Nephron progenitor cell (in vitro differentiated cells): ENCODE results near the gene CERK.

ENCODE experiments used
- DNase-seq: peaks from one replicate; pipeline ENCODE4 v3.0.0; 2021
- H3K27ac Mint-ChIP-seq: 2 replicates; pipeline ENCODE4 v1.8.0; 2021; ENCODE audit warnings: mild to moderate bottlenecking, moderate library complexity, mixed read lengths
- H3K27me3 Mint-ChIP-seq: 2 replicates; pipeline ENCODE4 v1.8.0; 2021; ENCODE audit warnings: mild to moderate bottlenecking, low read depth, mixed read lengths; ENCODE audit not compliant: poor library complexity
- H3K36me3 Mint-ChIP-seq: 2 replicates; pipeline ENCODE4 v1.8.0; 2021; ENCODE audit warnings: low read depth, mixed read lengths
- H3K4me1 Mint-ChIP-seq: 2 replicates; pipeline ENCODE4 v1.8.0; 2021; ENCODE audit warnings: mixed read lengths
- H3K4me3 Mint-ChIP-seq: 2 replicates; pipeline ENCODE4 v1.8.0; 2021; ENCODE audit warnings: mild to moderate bottlenecking, moderate library complexity, mixed read lengths
- H3K9me3 Mint-ChIP-seq: 2 replicates; pipeline ENCODE4 v1.8.0; 2021; ENCODE audit warnings: mild to moderate bottlenecking, moderate library complexity, mixed read lengths
- CTCF ChIP-seq: fragments of 200-600 bp; sonication (generic); IDR thresholded peaks from 2 replicates; pipeline ENCODE4 v1.5.0; 2021; ENCODE audit warnings: antibody characterized with exemption

Gene CERK

GRCh38 chr22:46664301-46664855 lies 73.7 kb downstream of the CERK start:
- H3K27ac Mint-ChIP-seq: no peak overlapping the region
- H3K4me1 Mint-ChIP-seq: peaks cover 33% of the 10 kb centered on the region
- H3K36me3 Mint-ChIP-seq: peaks cover 7% of the 10 kb centered on the region
- no peak for DNase-seq
- TF ChIP-seq CTCF: no peak
- no peaks in the 10 kb centered on the region for H3K9me3 Mint-ChIP-seq
- peaks cover 2% of the 10 kb centered on the region for H3K27me3 Mint-ChIP-seq
- H3K4me3 Mint-ChIP-seq: no peak overlapping the region

GRCh38 chr22:46663436-46664100 lies 74.5 kb downstream of the CERK start:
- H3K4me1 Mint-ChIP-seq: peaks cover 27% of the 10 kb centered on the region
- DNase-seq: no peak
- no peaks in the 10 kb centered on the region for H3K9me3 Mint-ChIP-seq
- no peak overlapping the region for H3K27ac Mint-ChIP-seq
- no peak overlapping the region for H3K4me3 Mint-ChIP-seq
- TF ChIP-seq CTCF: no peak
- peaks cover 2% of the 10 kb centered on the region for H3K27me3 Mint-ChIP-seq
- peaks cover 1% of the 10 kb centered on the region for H3K36me3 Mint-ChIP-seq

GRCh38 chr22:46663001-46663400 lies 75.1 kb downstream of the CERK start:
- no peaks in the 10 kb centered on the region for H3K36me3 Mint-ChIP-seq
- H3K4me3 Mint-ChIP-seq: no peak overlapping the region
- H3K27ac Mint-ChIP-seq: no peak overlapping the region
- DNase-seq: no peak
- H3K27me3 Mint-ChIP-seq: peaks cover 2% of the 10 kb centered on the region
- H3K4me1 Mint-ChIP-seq: peaks cover 24% of the 10 kb centered on the region
- no peak for TF ChIP-seq CTCF
- no peaks in the 10 kb centered on the region for H3K9me3 Mint-ChIP-seq

- Mint-ChIP-seq H3K27ac (no peak overlapping the region), H3K4me1 (peaks cover 24% of the 10 kb centered on the region), H3K4me3 (no peak overlapping the region)
Observed at GRCh38 chr22:46662226-46662625, 75.8 kb downstream of the CERK start.

GRCh38 chr22:46661221-46661851 lies 76.7 kb downstream of the CERK start:
- no peak for DNase-seq
- H3K4me1 Mint-ChIP-seq: peaks cover 29% of the 10 kb centered on the region
- H3K36me3 Mint-ChIP-seq: no peaks in the 10 kb centered on the region
- TF ChIP-seq CTCF: no peak
- H3K27ac Mint-ChIP-seq: no peak overlapping the region
- no peaks in the 10 kb centered on the region for H3K9me3 Mint-ChIP-seq
- H3K27me3 Mint-ChIP-seq: no peaks in the 10 kb centered on the region
- no peak overlapping the region for H3K4me3 Mint-ChIP-seq

More at GRCh38 chr22:46662226-46662625, 75.8 kb downstream of the CERK start:
- Mint-ChIP-seq H3K9me3 (no peaks in the 10 kb centered on the region), H3K36me3 (no peaks in the 10 kb centered on the region), H3K27me3 (peaks cover 2% of the 10 kb centered on the region)
- DNase-seq: no peak
- TF ChIP-seq CTCF: no peak
